PFSK-1 (cell line): ENCODE data around the gene ZNF268.

Experiments
- FOXP2 ChIP-seq: optimal IDR thresholded peaks from 2 replicates; pipeline ENCODE3; 2011; ENCODE audit warnings: borderline replicate concordance, control low read depth, inconsistent platforms; ENCODE audit not compliant: insufficient read depth; ENCODE audit errors: extremely low read length, extremely low read depth
- POLR2AphosphoS5 ChIP-seq: IDR thresholded peaks from 2 replicates; pipeline ENCODE4 v1.6.1; 2012; ENCODE audit warnings: low read depth, mild to moderate bottlenecking, control low read depth, low read length, moderate library complexity
- REST ChIP-seq, 2 experiments: IDR thresholded peaks; 2 replicates each; pipeline versions ENCODE4 v1.6.1 to v1.8.0; 2011 to 2012; ENCODE audit warnings: low read depth in 2 of 2, low read length in 2 of 2, control low read depth in 1 of 2, inconsistent platforms in 1 of 2, mild to moderate bottlenecking in 1 of 2, moderate library complexity in 1 of 2; ENCODE audit not compliant: insufficient read depth in 1 of 2
- SIN3A ChIP-seq: IDR thresholded peaks from 2 replicates; pipeline ENCODE4 v1.6.1; 2012; ENCODE audit warnings: mild to moderate bottlenecking, low read length, moderate library complexity, borderline replicate concordance; ENCODE audit not compliant: insufficient read depth
- TAF1 ChIP-seq: IDR thresholded peaks from 2 replicates; pipeline ENCODE4 v1.6.1; 2012; ENCODE audit warnings: low read length, control low read depth, borderline replicate concordance; ENCODE audit not compliant: insufficient read depth

DNA sequence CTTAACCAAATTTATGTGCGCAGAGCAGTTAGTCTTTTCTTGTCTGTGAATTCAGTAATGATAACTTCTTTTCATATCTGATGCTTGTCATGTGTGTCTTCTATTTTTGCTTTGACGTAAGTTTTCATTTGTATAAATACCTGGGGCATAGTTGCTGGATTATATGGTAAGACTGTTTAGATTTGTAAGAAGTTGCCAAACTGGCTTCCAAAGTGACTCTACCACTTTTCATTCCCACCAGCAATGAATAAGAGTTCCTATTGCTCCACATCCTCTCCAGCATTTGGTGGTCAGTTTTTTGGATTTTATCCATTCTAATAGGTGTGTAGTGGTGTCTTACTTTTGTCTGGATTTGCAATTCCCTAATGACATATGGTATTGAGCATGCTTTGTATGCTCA lies 8.9 kb downstream of the ZNF268 start:
- TF ChIP-seq POLR2AphosphoS5 = no peak
- no peak for TF ChIP-seq FOXP2
- TF ChIP-seq SIN3A = no peak
- TF ChIP-seq REST (IDR thresholded peaks at IDR 0.05; ENCODE audit: insufficient read depth in 1 of 2, low read depth in 2 of 2, low read length in 2 of 2) = no peak
- no peak for TF ChIP-seq TAF1
